K562 (cell line): Measurements from ENCODE around the gene EPM2A. TPM values are rescaled to one million over a fixed set of nuclear protein-coding genes. Genes with fewer than 3 reads are reported as not detected.

Experiments
- CBFB ChIP-seq: sonication (generic); formaldehyde crosslinking; IDR thresholded peaks from 2 replicates; pipeline ENCODE4 v1.4.0; 2020; ENCODE audit warnings: mild to moderate bottlenecking, missing genetic modification reagents
- CUX1 ChIP-seq: fragments of 200-800 bp; sonication (Bioruptor generic); IDR thresholded peaks from 2 replicates; pipeline ENCODE4 v1.6.1; 2016; ENCODE audit warnings: missing genetic modification characterization, missing compliant biosample characterization
- DPF2 ChIP-seq: fragments of 450-650 bp; IDR thresholded peaks from 2 replicates; pipeline ENCODE4 v1.6.1; 2016
- E2F8 ChIP-seq: fragments of 450-650 bp; IDR thresholded peaks from 2 replicates; pipeline ENCODE4 v1.7.1; 2018; ENCODE audit warnings: mild to moderate bottlenecking, low read depth; ENCODE audit not compliant: partially characterized antibody
- KLF6 ChIP-seq: fragments of 250-450 bp; sonication (Bioruptor Pico); IDR thresholded peaks from 2 replicates; pipeline ENCODE4 v1.4.0; 2020; ENCODE audit warnings: mild to moderate bottlenecking, moderate library complexity, borderline replicate concordance
- MCM3 ChIP-seq: fragments of 450-650 bp; IDR thresholded peaks from 2 replicates; pipeline ENCODE4 v1.6.1; 2016
- MLLT1 ChIP-seq, 2 experiments: fragments of 450-650 bp; IDR thresholded peaks; 2 replicates each; pipeline ENCODE4 v1.6.1; 2016
- MLX ChIP-seq, 2 experiments: fragments of 450-650 bp in 1 of 2; sonication (generic) in 1 of 2; formaldehyde crosslinking; conservative IDR thresholded peaks; 2 replicates each; pipeline versions ENCODE4 v1.4.0 to v1.8.1; 2020 to 2022; ENCODE audit warnings: mild to moderate bottlenecking in 1 of 2, missing genetic modification reagents in 1 of 2
- POLR2B ChIP-seq: fragments of 450-650 bp; IDR thresholded peaks from 2 replicates; pipeline ENCODE4 v1.6.1; 2018; ENCODE audit warnings: low read depth; ENCODE audit not compliant: partially characterized antibody
- RBM34 ChIP-seq: fragments of 200-400 bp; formaldehyde crosslinking; IDR thresholded peaks from 2 replicates; pipeline ENCODE4 v1.6.1; 2018; ENCODE audit warnings: low read length, borderline replicate concordance; ENCODE audit not compliant: insufficient read depth
- SIRT6 ChIP-seq: IDR thresholded peaks from one replicate; pipeline ENCODE4 v1.6.1; 2012; ENCODE audit warnings: low read depth, mild to moderate bottlenecking, control low read depth, inconsistent platforms, low read length, moderate library complexity
- TAF15 ChIP-seq: fragments of 200-400 bp; formaldehyde crosslinking; IDR thresholded peaks from 2 replicates; pipeline ENCODE4 v1.6.1; 2017; ENCODE audit warnings: mild to moderate bottlenecking, low read depth, low read length, moderate library complexity
- ZC3H8 ChIP-seq: fragments of 450-650 bp; IDR thresholded peaks from 2 replicates; pipeline ENCODE4 v1.6.1; 2017
- ZNF217 ChIP-seq: sonication (generic); formaldehyde crosslinking; IDR thresholded peaks from 2 replicates; pipeline ENCODE4 v1.8.0; 2022; ENCODE audit warnings: mild to moderate bottlenecking, missing genetic modification reagents
- ZNF77 ChIP-seq: fragments of 250-450 bp; sonication (Bioruptor Pico); IDR thresholded peaks from 2 replicates; pipeline ENCODE4 v1.5.0; 2020
- polyA plus RNA-seq, 8 experiments: library from polyadenylated mRNA; depleted of rRNA in 4 of 8; stranded (reverse) in 5 of 8; unstranded in 3 of 8; fragments of >200 nt; fragmentation: Nextera tagmentation in 2 of 8; fragmentation: Illumina TruSeq in 1 of 8; extraction: Ambion mirVana in 2 of 8; extraction: Trizol in 1 of 8; gene quantifications; 2 replicates each; pipeline versions ENCODE4 v1.2.1 to v1.2.3, GENCODE V29; 2011 to 2014; ENCODE audit warnings: inconsistent platforms in 1 of 8, missing spikeins in 1 of 8
- total RNA-seq, 7 experiments: library from RNA; depleted of rRNA in 6 of 7; stranded (reverse); fragments of >200 nt in 6 of 7; fragmentation: Illumina TruSeq in 2 of 7; extraction: Trizol in 2 of 7; gene quantifications; 2 replicates each; pipeline versions ENCODE4 v1.2.1 to v1.2.3, GENCODE V29; 2011 to 2021; ENCODE audit warnings: low replicate concordance in 1 of 7

EPM2A gene
- total and polyA plus RNA-seq, 9 of the 15 experiments (the other 6 are each of a cell fraction or from before 2014, with no cell fraction given): 0.35 to 5.3 (median 2.5) TPM

DNA sequence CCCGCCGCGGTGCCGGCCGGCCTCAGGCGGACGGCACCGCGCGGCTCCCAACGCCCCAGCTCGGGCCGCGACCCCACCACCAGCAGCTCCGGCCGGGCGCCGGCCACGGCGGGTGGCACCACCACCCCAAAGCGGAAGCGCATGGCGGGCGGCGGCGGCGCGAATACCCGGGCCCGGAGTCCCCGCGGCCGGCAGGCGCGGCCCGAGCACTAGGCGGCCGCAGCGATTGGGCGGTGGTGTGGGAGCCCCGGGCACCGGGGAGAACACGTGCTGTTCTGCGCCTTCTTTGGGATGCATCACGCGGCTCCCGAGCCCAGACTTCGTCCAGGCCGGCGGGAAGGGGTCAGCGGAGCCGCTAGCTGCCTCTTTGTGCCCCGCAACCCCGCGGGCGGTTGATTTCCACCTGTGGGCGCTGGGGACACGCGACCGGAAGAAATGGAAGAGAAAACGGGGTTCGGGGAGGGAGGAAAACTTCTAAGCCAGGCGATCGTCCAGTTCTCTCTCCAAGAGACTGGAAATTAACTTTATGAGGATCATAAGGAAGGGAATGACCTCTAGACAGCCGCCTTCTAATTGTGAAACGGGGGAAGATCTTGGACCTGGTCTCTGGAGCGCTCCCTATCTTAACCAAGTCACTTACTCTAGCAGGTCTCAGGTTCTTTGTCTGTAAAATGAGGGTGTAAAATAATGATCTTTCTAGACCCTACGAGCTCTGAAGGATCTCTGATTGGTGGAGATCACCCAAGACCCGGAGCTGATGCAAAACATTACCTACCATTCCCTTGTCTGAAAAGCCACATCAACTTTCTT, at the start of gene EPM2A (continued):
- TF ChIP-seq CUX1 (CRISPR knock-in tag) (no peak), E2F8 (no peak), MCM3 (no peak), ZNF217 (CRISPR knock-in tag) (no peak), POLR2B (peak; percentile 66), MLLT1 (IDR thresholded peaks at IDR 0.05) (peak; percentile 60 to 67; a peak in 1 of 4 replicates), ZC3H8 (no peak), RBM34 (no peak), SIRT6 (no peak), CBFB (CRISPR knock-in tag) (no peak), DPF2 (peak; percentile 34; the same call in 1 of the 2 replicates), TAF15 (no peak), ZNF77 (CRISPR knock-in tag) (no peak), MLX (CRISPR knock-in tag; conservative IDR thresholded peaks at IDR 0.05) (no peak), KLF6 (CRISPR knock-in tag) (0 out of 2 replicates have a peak, but pooled peaks have one; percentile 20)
